Activated CD4-positive, alpha-beta memory T cell treated with anti-CD3 and anti-CD28 coated beads for 36 hours (primary cell): ENCODE measurements around the gene SLC17A9. TPM values are rescaled to one million over a fixed set of nuclear protein-coding genes. Genes with fewer than 3 reads are reported as not detected.

Source experiments
- CTCF ChIA-PET: fragments of 350-600 bp; sonication (Branson Sonifier 250); formaldehyde crosslinking; loops from one replicate; lab custom pipeline; 2021; ENCODE audit warnings: antibody characterized with exemption, inconsistent platforms; lab: Charles Lee
- POLR2A ChIA-PET: fragments of 350-600 bp; sonication (Branson Sonifier 250); formaldehyde crosslinking; loops from one replicate; lab custom pipeline; 2021; ENCODE audit warnings: antibody characterized with exemption; lab: Charles Lee
- DNase-seq: peaks from one replicate; pipeline ENCODE4 v3.0.0-alpha.2; 2020
- H3K27ac Mint-ChIP-seq: one replicate; pipeline ENCODE4 v1.8.0; 2021; ENCODE audit warnings: mixed read lengths
- H3K27me3 Mint-ChIP-seq: one replicate; pipeline ENCODE4 v1.8.0; 2021; ENCODE audit warnings: mixed read lengths
- H3K36me3 Mint-ChIP-seq: one replicate; pipeline ENCODE4 v1.8.0; 2021; ENCODE audit warnings: mixed read lengths
- H3K4me1 Mint-ChIP-seq: one replicate; pipeline ENCODE4 v1.8.0; 2021; ENCODE audit warnings: low read depth, mixed read lengths
- H3K4me3 Mint-ChIP-seq: one replicate; pipeline ENCODE4 v1.8.0; 2021; ENCODE audit warnings: mild to moderate bottlenecking, mixed read lengths
- H3K9me3 Mint-ChIP-seq: one replicate; pipeline ENCODE4 v1.8.0; 2021; ENCODE audit warnings: mixed read lengths
- intact Hi-C: fragments of 100-400 bp; cut with micrococcal nuclease; formaldehyde crosslinking; loops from one replicate; pipeline ENCODE4 v1.15.1; 2023
- total RNA-seq, 2 experiments: library from RNA; stranded (reverse); gene quantifications; one replicate each; pipeline ENCODE4 v1.2.3, GENCODE V29; 2021

Gene SLC17A9
- total RNA-seq, 2 experiments from 2014 or later, result 9.5 to 9.7 TPM

DNA sequence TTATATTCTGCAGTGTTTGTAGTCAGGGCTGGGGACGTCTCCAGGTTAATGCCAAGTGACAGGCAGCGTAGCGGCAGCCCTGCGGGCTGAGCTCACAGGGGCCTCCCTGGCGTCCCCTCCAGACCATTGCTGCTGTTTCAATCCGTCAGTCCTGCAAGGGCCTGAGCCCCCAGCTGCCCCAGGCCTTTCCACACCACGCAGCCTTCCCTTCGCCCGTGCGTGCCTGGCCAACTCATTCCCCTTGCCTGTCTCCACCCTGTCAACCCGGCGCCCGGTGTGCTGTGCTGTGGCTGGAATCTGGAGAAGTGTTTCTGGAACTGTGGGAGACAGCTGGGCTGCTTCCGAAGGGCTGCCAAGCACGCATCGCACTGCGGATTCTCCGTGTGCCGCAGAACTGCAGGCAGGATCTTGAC, 42.4 kb downstream of the SLC17A9 start:
- intact Hi-C loops, result no loop called here
- ChIA-PET POLR2A (no interaction called here), CTCF (interaction anchor here (0.9 to 1.2 kb wide), 2 partner anchors 13 to 22 kb away, joined by 3 to 4 read pairs; no protein-coding TSS in a partner anchor)
- peaks cover 34% of the 10 kb centered on the region for H3K27me3 Mint-ChIP-seq
- H3K9me3 Mint-ChIP-seq, result no peaks in the 10 kb centered on the region
- H3K27ac Mint-ChIP-seq, result no peak overlapping the region
- no peaks in the 10 kb centered on the region for H3K36me3 Mint-ChIP-seq
- H3K4me3 Mint-ChIP-seq, result no peak overlapping the region
- no peaks in the 10 kb centered on the region for H3K4me1 Mint-ChIP-seq
- DNase-seq, result no peak

- H3K9me3 Mint-ChIP-seq, result no peaks in the 10 kb centered on the region
- H3K27ac Mint-ChIP-seq, result no peak overlapping the region
- no peaks in the 10 kb centered on the region for H3K36me3 Mint-ChIP-seq
- POLR2A ChIA-PET, result no interaction called here
- peaks cover 40% of the 10 kb centered on the region for H3K27me3 Mint-ChIP-seq
- no peak overlapping the region for H3K4me3 Mint-ChIP-seq
- CTCF ChIA-PET, result interaction anchor here (0.9 to 1.2 kb wide), 2 partner anchors 13 to 23 kb away, joined by 3 to 4 read pairs; no protein-coding TSS in a partner anchor
- no peaks in the 10 kb centered on the region for H3K4me1 Mint-ChIP-seq
- no peak for DNase-seq
- intact Hi-C loops, result no loop called here
These were observed 43.0 kb downstream of the SLC17A9 start for GRCh38 chr20:62995481-62995880.

- Mint-ChIP-seq H3K27ac (no peak overlapping the region), H3K4me3 (no peak overlapping the region), H3K36me3 (no peaks in the 10 kb centered on the region), H3K4me1 (no peaks in the 10 kb centered on the region), H3K9me3 (no peaks in the 10 kb centered on the region), H3K27me3 (peaks cover 42% of the 10 kb centered on the region)
- intact Hi-C loops, result no loop called here
- DNase-seq, result no peak
- POLR2A ChIA-PET, result no interaction called here
- CTCF ChIA-PET, result interaction anchor here (1.2 kb wide), 1 partner anchor 24 kb away, joined by 4 read pairs; no protein-coding TSS in a partner anchor
These were observed 43.5 kb downstream of the SLC17A9 start for GRCh38 chr20:62995898-62996595.

DNA sequence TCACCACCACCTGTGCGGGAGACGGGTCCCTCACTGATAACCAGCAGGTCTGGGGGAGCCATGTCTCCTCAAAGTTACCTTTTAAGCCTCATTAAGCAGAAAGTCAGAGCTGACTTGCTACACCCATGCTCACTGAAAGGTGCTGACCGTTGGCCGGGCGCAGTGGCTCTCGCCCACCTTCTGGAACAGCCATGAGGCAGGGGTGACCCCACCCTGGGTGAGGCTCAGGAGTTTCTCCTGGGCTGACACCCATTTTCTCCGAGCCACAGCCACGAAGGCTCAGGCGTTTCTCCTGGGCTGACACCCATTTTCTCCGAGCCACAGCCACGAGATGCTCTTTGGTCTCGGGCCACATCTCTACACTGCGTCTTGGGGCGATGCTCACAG, 44.1 kb downstream of the SLC17A9 start:
- intact Hi-C loops, result no loop called here
- Mint-ChIP-seq H3K4me1 (no peaks in the 10 kb centered on the region), H3K27me3 (peaks cover 45% of the 10 kb centered on the region), H3K9me3 (no peaks in the 10 kb centered on the region), H3K27ac (no peak overlapping the region), H3K4me3 (no peak overlapping the region), H3K36me3 (no peaks in the 10 kb centered on the region)
- CTCF ChIA-PET, result no interaction called here
- POLR2A ChIA-PET, result no interaction called here
- DNase-seq, result no peak

DNA sequence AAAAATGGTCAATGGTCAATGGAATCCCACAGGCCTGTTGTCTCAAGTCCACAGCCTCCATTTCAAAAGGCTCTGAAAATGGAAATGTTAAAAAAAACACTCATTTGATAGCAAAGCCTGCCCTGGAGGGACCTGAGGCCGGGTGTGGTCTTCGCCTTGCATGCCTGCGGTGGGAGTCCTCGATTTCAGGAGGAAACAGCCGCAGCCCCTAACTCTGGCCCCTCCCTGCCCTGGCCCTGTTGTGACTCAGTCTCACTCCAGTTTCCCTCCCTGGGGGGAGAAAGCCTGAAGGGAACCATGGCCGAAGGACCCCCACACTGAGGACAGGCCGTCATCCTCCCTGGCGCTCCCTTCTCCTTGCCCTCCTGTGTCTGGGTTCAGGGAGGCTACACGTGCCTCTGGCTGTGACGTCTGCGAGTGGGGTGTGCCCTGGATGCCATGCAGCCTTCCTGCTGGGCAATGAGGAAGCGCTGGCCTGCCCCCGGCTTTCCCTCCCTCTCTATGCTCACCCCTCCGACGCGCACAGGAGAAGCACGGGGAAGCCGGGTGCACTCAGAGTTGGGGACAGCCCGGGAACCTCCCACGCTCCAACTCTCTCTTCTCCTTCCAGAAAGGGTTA, 45.0 kb downstream of the SLC17A9 start:
- intact Hi-C loops, result no loop called here
- Mint-ChIP-seq H3K4me3 (no peak overlapping the region), H3K27me3 (peaks cover 46% of the 10 kb centered on the region), H3K27ac (no peak overlapping the region), H3K9me3 (no peaks in the 10 kb centered on the region), H3K36me3 (no peaks in the 10 kb centered on the region), H3K4me1 (no peaks in the 10 kb centered on the region)
- POLR2A ChIA-PET, result no interaction called here
- CTCF ChIA-PET, result no interaction called here
- DNase-seq, result no peak

- DNase-seq, result no peak
- Mint-ChIP-seq H3K27me3 (peaks cover 50% of the 10 kb centered on the region), H3K9me3 (no peaks in the 10 kb centered on the region), H3K27ac (no peak overlapping the region), H3K4me3 (no peak overlapping the region), H3K4me1 (no peaks in the 10 kb centered on the region), H3K36me3 (no peaks in the 10 kb centered on the region)
- intact Hi-C loops, result no loop called here
- CTCF ChIA-PET, result interaction anchor here (0.6 to 0.9 kb wide), 2 partner anchors 26 to 869 kb away, joined by 3 read pairs; no protein-coding TSS in a partner anchor
- POLR2A ChIA-PET, result no interaction called here
These were observed 45.9 kb downstream of the SLC17A9 start for GRCh38 chr20:62998449-62998848.

DNA sequence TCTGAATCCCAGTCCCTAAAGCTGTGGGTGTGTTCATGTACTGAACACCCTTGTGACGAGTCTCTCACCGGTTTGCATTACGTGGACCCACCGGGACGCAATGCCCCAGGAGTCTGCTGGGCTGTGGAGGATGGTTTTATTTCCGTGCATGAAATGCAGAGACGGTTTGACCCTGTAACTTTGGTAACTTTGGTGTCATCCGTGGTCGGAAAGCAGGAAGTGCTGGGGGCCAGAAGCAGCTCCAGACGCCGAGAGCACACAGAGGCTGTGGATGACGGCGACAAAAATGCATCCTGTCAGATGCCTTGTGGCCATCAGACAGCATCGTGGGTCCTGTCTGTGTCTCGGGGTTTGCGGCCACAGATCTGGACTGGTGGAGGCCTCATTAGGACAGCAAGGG, 47.1 kb downstream of the SLC17A9 start:
- H3K4me1 Mint-ChIP-seq, result peaks cover 2% of the 10 kb centered on the region
- H3K27me3 Mint-ChIP-seq, result peaks cover 58% of the 10 kb centered on the region
- H3K9me3 Mint-ChIP-seq, result no peaks in the 10 kb centered on the region
- H3K27ac Mint-ChIP-seq, result no peak overlapping the region
- intact Hi-C loops, result no loop called here
- no peak for DNase-seq
- CTCF ChIA-PET, result interaction anchor here (0.9 kb wide), 1 partner anchor 20 kb away, joined by 3 read pairs; no protein-coding TSS in a partner anchor
- no peak overlapping the region for H3K4me3 Mint-ChIP-seq
- POLR2A ChIA-PET, result no interaction called here
- H3K36me3 Mint-ChIP-seq, result no peaks in the 10 kb centered on the region

DNA sequence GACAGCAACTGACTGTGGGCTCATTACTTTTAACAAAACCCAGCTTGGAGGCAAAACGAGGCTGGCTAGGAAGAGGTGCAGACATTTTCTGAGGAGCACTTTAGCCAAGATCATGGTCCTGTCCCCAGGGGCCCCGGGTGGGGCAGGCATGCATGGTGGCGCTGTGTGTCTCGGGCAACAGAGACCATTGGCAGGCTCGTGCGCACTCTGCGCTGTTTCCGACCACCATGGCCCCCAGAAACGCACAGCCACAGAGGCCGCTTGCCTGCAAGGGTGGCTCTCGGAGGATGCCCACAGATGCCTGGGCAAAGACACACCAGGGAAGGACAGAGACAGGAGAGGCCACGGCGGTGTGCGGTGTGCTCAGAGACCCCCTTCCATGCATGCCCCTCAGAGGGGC, 47.5 kb downstream of the SLC17A9 start:
- POLR2A ChIA-PET, result no interaction called here
- Mint-ChIP-seq H3K4me3 (no peak overlapping the region), H3K27ac (no peak overlapping the region), H3K4me1 (peaks cover 4% of the 10 kb centered on the region), H3K27me3 (peaks cover 59% of the 10 kb centered on the region), H3K9me3 (no peaks in the 10 kb centered on the region), H3K36me3 (no peaks in the 10 kb centered on the region)
- intact Hi-C loops, result no loop called here
- no peak for DNase-seq
- CTCF ChIA-PET, result interaction anchor here (0.9 kb wide), 1 partner anchor 20 kb away, joined by 3 read pairs; no protein-coding TSS in a partner anchor

DNA sequence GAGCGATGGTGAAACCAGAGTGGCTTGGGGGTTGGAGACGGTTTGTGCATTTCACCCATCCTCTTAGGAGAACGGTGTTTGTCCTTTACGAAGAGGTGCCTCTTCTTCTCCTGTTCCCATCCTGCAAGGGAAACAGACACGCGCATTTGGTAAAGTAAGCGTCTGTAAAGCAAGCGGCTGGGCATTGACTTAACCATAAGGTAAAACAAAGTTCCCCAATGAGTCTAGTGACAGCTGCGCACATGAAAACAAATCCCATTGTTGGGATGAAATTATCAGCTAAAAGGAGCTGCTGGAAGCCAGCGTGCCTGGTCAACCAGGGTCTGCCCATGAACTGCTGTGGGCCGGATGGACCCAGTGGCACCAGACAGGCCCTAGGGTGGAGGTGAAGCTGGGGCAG, 48.4 kb downstream of the SLC17A9 start:
- Mint-ChIP-seq H3K4me3 (no peak overlapping the region), H3K4me1 (peaks cover 8% of the 10 kb centered on the region), H3K36me3 (no peaks in the 10 kb centered on the region), H3K9me3 (no peaks in the 10 kb centered on the region), H3K27me3 (peaks cover 58% of the 10 kb centered on the region), H3K27ac (no peak overlapping the region)
- POLR2A ChIA-PET, result no interaction called here
- intact Hi-C loops, result no loop called here
- DNase-seq, result no peak
- CTCF ChIA-PET, result interaction anchor here (2.4 kb wide), 1 partner anchor 28 kb away, joined by 11 read pairs; no protein-coding TSS in a partner anchor

DNA sequence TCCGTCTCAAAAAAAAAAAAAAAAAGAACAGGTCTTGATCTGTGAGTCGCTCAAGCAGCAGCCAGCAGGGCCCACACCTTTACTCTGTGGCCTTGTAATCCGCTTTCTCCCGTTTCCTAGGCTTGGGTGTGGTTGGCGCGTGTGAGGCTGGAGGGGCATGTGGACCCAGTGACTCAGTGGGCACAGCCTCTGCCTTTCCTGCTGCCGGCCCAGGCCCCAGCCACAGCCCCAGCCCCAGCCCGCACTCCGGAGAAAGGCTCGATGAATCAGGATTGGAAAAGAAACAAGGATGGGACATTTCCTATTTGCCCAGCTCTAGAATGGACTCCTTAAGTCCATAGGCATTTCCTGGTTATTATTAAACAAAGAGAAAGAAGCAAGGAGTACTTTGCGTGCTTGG, 50.0 kb downstream of the SLC17A9 start:
- intact Hi-C loops, result no loop called here
- peaks cover 8% of the 10 kb centered on the region for H3K4me1 Mint-ChIP-seq
- ChIA-PET CTCF (interaction anchor here (2.4 kb wide), 1 partner anchor 30 kb away, joined by 11 read pairs; no protein-coding TSS in a partner anchor), POLR2A (no interaction called here)
- no peak overlapping the region for H3K4me3 Mint-ChIP-seq
- H3K27ac Mint-ChIP-seq, result no peak overlapping the region
- H3K36me3 Mint-ChIP-seq, result no peaks in the 10 kb centered on the region
- H3K27me3 Mint-ChIP-seq, result peaks cover 55% of the 10 kb centered on the region
- H3K9me3 Mint-ChIP-seq, result no peaks in the 10 kb centered on the region
- no peak for DNase-seq

- peaks cover 55% of the 10 kb centered on the region for H3K27me3 Mint-ChIP-seq
- intact Hi-C loops, result no loop called here
- H3K4me3 Mint-ChIP-seq, result no peak overlapping the region
- DNase-seq, result no peak
- ChIA-PET POLR2A (no interaction called here), CTCF (interaction anchor here (0.6 to 2.0 kb wide), 2 partner anchors 31 to 985 kb away, joined by 4 to 13 read pairs; no protein-coding TSS in a partner anchor)
- no peaks in the 10 kb centered on the region for H3K9me3 Mint-ChIP-seq
- no peaks in the 10 kb centered on the region for H3K36me3 Mint-ChIP-seq
- H3K4me1 Mint-ChIP-seq, result peaks cover 9% of the 10 kb centered on the region
- no peak overlapping the region for H3K27ac Mint-ChIP-seq
These were observed 51.0 kb downstream of the SLC17A9 start for GRCh38 chr20:63003546-63003945.

- H3K9me3 Mint-ChIP-seq, result no peaks in the 10 kb centered on the region
- H3K4me1 Mint-ChIP-seq, result peaks cover 17% of the 10 kb centered on the region
- ChIA-PET CTCF (interaction anchor here (0.6 to 2.0 kb wide), 4 partner anchors 27 to 705 kb away, joined by 3 to 13 read pairs (median 4); no protein-coding TSS in a partner anchor), POLR2A (no interaction called here)
- no peak for DNase-seq
- no peak overlapping the region for H3K27ac Mint-ChIP-seq
- H3K27me3 Mint-ChIP-seq, result peaks cover 59% of the 10 kb centered on the region
- H3K4me3 Mint-ChIP-seq, result no peak overlapping the region
- intact Hi-C loops, result loop anchor here (5.0 kb wide), 1 partner anchor 182 kb away; no protein-coding TSS in a partner anchor
- H3K36me3 Mint-ChIP-seq, result no peaks in the 10 kb centered on the region
These were observed 52.3 kb downstream of the SLC17A9 start for GRCh38 chr20:63004607-63005364.
